Peyer's patch (tissue), 4 donors: ENCODE results near the gene PRXL2C. TPM values are rescaled to one million over a fixed set of nuclear protein-coding genes. Genes with fewer than 3 reads are reported as not detected.

Experiments
- DNase-seq, 3 donors: peaks; one replicate each; pipeline ENCODE4 v3.0.0-alpha.2; 2017 to 2019
- H3K27ac ChIP-seq, 4 donors: fragments of 200-600 bp; sonication (generic); one replicate each; pipeline ENCODE4 v1.5.1; 2016 to 2019
- H3K27me3 ChIP-seq, 2 donors: fragments of 200-600 bp; sonication (generic); one replicate each; pipeline ENCODE4 v1.5.1; 2019
- H3K36me3 ChIP-seq, 3 donors: fragments of 200-600 bp; sonication (generic); one replicate each; pipeline ENCODE4 v1.5.1; 2016 to 2019
- H3K4me1 ChIP-seq, 4 donors: fragments of 200-600 bp; sonication (generic); one replicate each; pipeline ENCODE4 v1.5.1; 2016 to 2019
- H3K4me3 ChIP-seq, 4 donors: fragments of 200-600 bp; sonication (generic); 1 replicate in 3 of 4; 2 replicates in 1 of 4; pipeline ENCODE4 v1.5.1; 2016 to 2019; ENCODE audit warnings: mild to moderate bottlenecking in 1 of 4
- H3K9me3 ChIP-seq, 4 donors: fragments of 200-600 bp; sonication (generic); one replicate each; pipeline ENCODE4 v1.5.1; 2016 to 2019; ENCODE audit warnings: mild to moderate bottlenecking in 1 of 4
- CTCF ChIP-seq, 6 experiments: fragments of 450-650 bp in 4 of 6; fragments of 200-600 bp in 2 of 6; sonication (generic) in 1 of 6; IDR thresholded peaks; one replicate each; pipeline ENCODE4 v1.5.1; 2017 to 2019; ENCODE audit warnings: antibody characterized with exemption in 6 of 6, mild to moderate bottlenecking in 3 of 6, moderate library complexity in 1 of 6
- POLR2A ChIP-seq, 2 donors: fragments of 450-650 bp; IDR thresholded peaks; one replicate each; pipeline ENCODE4 v1.5.1; 2017; ENCODE audit warnings: antibody characterized with exemption in 2 of 2, mild to moderate bottlenecking in 2 of 2, moderate library complexity in 2 of 2
- total RNA-seq, 4 donors: library from RNA; depleted of rRNA; stranded (reverse); fragments of >200 nt; gene quantifications; one replicate each; pipeline ENCODE4 v1.1.0, GENCODE V29; 2016

The PRXL2C gene
- total RNA-seq, 4 donors from 2014 or later: 5.1 to 8.3 (median 5.7) TPM

DNA sequence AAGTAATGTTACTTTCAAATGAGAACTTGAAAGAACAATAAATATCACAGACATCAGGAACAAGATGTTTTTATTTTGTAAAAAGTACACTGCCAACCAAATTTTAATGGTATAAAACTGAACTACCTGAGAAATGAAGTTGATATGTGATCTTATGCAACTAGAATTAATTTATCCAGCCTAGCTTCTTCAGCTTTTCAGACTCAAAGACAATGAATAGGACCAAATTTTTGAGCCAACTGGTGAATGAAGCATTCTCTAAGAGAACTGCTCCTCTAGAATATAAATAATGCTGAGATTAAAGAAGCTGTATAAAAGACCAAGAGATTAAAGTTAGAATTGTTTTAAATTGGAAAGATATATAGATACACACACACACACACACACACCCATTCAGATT, 45.4 kb downstream of the PRXL2C start:
- Histone ChIP-seq H3K9me3 (no peaks in the 10 kb centered on the region), H3K4me3 (no peak overlapping the region), H3K27ac (no peak overlapping the region), H3K27me3 (no peaks in the 10 kb centered on the region), H3K36me3 (no peaks in the 10 kb centered on the region), H3K4me1 (peaks cover 0 to 4% (median 2%) of the 10 kb centered on the region in 4 donors)
- TF ChIP-seq POLR2A (IDR thresholded peaks at IDR 0.05): no peak
- DNase-seq: no peak

DNA sequence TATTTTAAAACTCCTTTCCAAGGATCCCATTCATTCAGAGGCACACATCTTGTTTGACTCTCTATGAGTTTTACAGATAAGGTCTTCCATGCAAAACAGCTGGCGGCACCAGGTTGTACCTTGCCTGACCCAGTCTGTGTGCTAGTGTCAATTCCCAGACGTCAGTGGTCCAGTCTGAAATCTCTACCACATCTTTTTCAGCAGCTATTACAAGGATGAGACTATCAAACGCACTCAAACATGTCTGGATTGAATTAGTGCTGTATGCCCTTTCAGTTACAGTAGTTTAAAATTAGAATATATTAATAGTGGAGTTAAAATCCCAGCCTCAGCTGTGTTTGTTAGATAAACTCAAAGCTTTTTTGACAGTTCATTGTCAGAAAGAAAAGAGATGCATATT, 47.1 kb downstream of the PRXL2C start:
- no peak for DNase-seq
- H3K9me3 ChIP-seq: no peaks in the 10 kb centered on the region
- no peak overlapping the region for H3K27ac ChIP-seq
- H3K36me3 ChIP-seq: no peaks in the 10 kb centered on the region
- peaks cover 0 to 4% (median 2%) of the 10 kb centered on the region in 4 donors for H3K4me1 ChIP-seq
- no peaks in the 10 kb centered on the region for H3K27me3 ChIP-seq
- no peak overlapping the region for H3K4me3 ChIP-seq
- TF ChIP-seq CTCF (IDR thresholded peaks at IDR 0.05) (no peak), POLR2A (IDR thresholded peaks at IDR 0.05) (no peak)

GRCh38 chr9:96605328-96605727, 49.8 kb downstream of the PRXL2C start:
- no peak for DNase-seq
- no peaks in the 10 kb centered on the region for H3K9me3 ChIP-seq
- no peak overlapping the region for H3K4me3 ChIP-seq
- no peaks in the 10 kb centered on the region for H3K27me3 ChIP-seq
- H3K36me3 ChIP-seq: no peaks in the 10 kb centered on the region
- TF ChIP-seq POLR2A (IDR thresholded peaks at IDR 0.05) (no peak), CTCF (IDR thresholded peaks at IDR 0.05) (no peak)
- no peaks in the 10 kb centered on the region for H3K4me1 ChIP-seq
- H3K27ac ChIP-seq: no peak overlapping the region

GRCh38 chr9:96604004-96604319, 51.2 kb downstream of the PRXL2C start:
- Histone ChIP-seq H3K27me3 (no peaks in the 10 kb centered on the region), H3K36me3 (no peaks in the 10 kb centered on the region), H3K9me3 (no peaks in the 10 kb centered on the region), H3K27ac (no peak overlapping the region), H3K4me1 (no peaks in the 10 kb centered on the region), H3K4me3 (no peak overlapping the region)
- TF ChIP-seq POLR2A (IDR thresholded peaks at IDR 0.05): no peak
- no peak for TF ChIP-seq CTCF (IDR thresholded peaks at IDR 0.05)
- DNase-seq: no peak

- TF ChIP-seq POLR2A (IDR thresholded peaks at IDR 0.05) (no peak), CTCF (IDR thresholded peaks at IDR 0.05) (no peak)
- DNase-seq: no peak
- H3K4me1 ChIP-seq: no peaks in the 10 kb centered on the region
Observed at GRCh38 chr9:96603305-96604003, 51.7 kb downstream of the PRXL2C start.

GRCh38 chr9:96599298-96599697, 55.8 kb downstream of the PRXL2C start:
- H3K27ac ChIP-seq: no peak overlapping the region
- TF ChIP-seq CTCF (IDR thresholded peaks at IDR 0.05) (no peak), POLR2A (IDR thresholded peaks at IDR 0.05) (no peak)
- no peak overlapping the region for H3K4me3 ChIP-seq

More at GRCh38 chr9:96603305-96604003, 51.7 kb downstream of the PRXL2C start:
- Histone ChIP-seq H3K9me3 (no peaks in the 10 kb centered on the region), H3K36me3 (no peaks in the 10 kb centered on the region), H3K27me3 (no peaks in the 10 kb centered on the region), H3K27ac (no peak overlapping the region), H3K4me3 (no peak overlapping the region)

More at GRCh38 chr9:96599298-96599697, 55.8 kb downstream of the PRXL2C start:
- Histone ChIP-seq H3K4me1 (no peaks in the 10 kb centered on the region), H3K9me3 (no peaks in the 10 kb centered on the region), H3K27me3 (no peaks in the 10 kb centered on the region), H3K36me3 (no peaks in the 10 kb centered on the region)
- DNase-seq: no peak
